GM18499 (cell line): ENCODE results near the gene PTPRN2.
"Not testable (repeated sequence)": the region's sequence is repeated elsewhere in the genome, so short reads cannot be mapped to it uniquely, and the experiment has no call there.

Experiments
- ATAC-seq: cut with Tn5 transposase; IDR thresholded peaks from one replicate; pipeline ENCODE4 v1.9.1; 2021; ENCODE audit warnings: moderate number of reproducible peaks; ENCODE audit not compliant: insufficient read depth, unreplicated experiment

Gene PTPRN2

GRCh38 chr7:158062661-158063060 is 525.0 kb downstream of the PTPRN2 start:
- ATAC-seq: no peak

- ATAC-seq: no peak
These were observed 525.6 kb downstream of the PTPRN2 start for GRCh38 chr7:158061884-158062656.

- ATAC-seq: no peak
These were observed 526.5 kb downstream of the PTPRN2 start for GRCh38 chr7:158061026-158061630.

GRCh38 chr7:158060216-158060615 is 527.4 kb downstream of the PTPRN2 start:
- ATAC-seq: no peak

- no peak for ATAC-seq
These were observed 530.2 kb downstream of the PTPRN2 start for GRCh38 chr7:158057446-158057845.

- no peak for ATAC-seq
These were observed 530.9 kb downstream of the PTPRN2 start for GRCh38 chr7:158056761-158057160.

GRCh38 chr7:158055726-158056510 is 531.7 kb downstream of the PTPRN2 start:
- no peak for ATAC-seq

- ATAC-seq: no peak
These were observed 533.0 kb downstream of the PTPRN2 start for GRCh38 chr7:158054611-158055010.

GRCh38 chr7:158054081-158054480 is 533.5 kb downstream of the PTPRN2 start:
- no peak for ATAC-seq

GRCh38 chr7:158053183-158053915 is 534.3 kb downstream of the PTPRN2 start:
- no peak for ATAC-seq

GRCh38 chr7:158052381-158053060 is 535.1 kb downstream of the PTPRN2 start:
- ATAC-seq: no peak

- no peak for ATAC-seq
These were observed 535.8 kb downstream of the PTPRN2 start for GRCh38 chr7:158051776-158052175.

- ATAC-seq: no peak
These were observed 536.5 kb downstream of the PTPRN2 start for GRCh38 chr7:158050978-158051651.

GRCh38 chr7:158050441-158050977 is 537.1 kb downstream of the PTPRN2 start:
- no peak for ATAC-seq

- no peak for ATAC-seq
These were observed 538.4 kb downstream of the PTPRN2 start for GRCh38 chr7:158049271-158049670.

- no peak for ATAC-seq
These were observed 539.1 kb downstream of the PTPRN2 start for GRCh38 chr7:158048569-158048968.

- ATAC-seq: no peak
These were observed 540.1 kb downstream of the PTPRN2 start for GRCh38 chr7:158047391-158048059.

GRCh38 chr7:158046246-158046645 is 541.4 kb downstream of the PTPRN2 start:
- not testable (repeated sequence) for ATAC-seq

- ATAC-seq: no peak
These were observed 543.2 kb downstream of the PTPRN2 start for GRCh38 chr7:158044482-158044823.
